Lung (tissue), 12 donors: ENCODE results near the gene SLC2A10. TPM values are rescaled to one million over a fixed set of nuclear protein-coding genes. Genes with fewer than 3 reads are reported as not detected.

Source experiments
- ATAC-seq: fragments of 200-7000 bp; cut with Tn5 transposase; one replicate; pipeline ENCODE4 v1.9.1; 2020; ENCODE audit warnings: moderate number of reproducible peaks; ENCODE audit not compliant: insufficient read depth, low FRiP score
- DNase-seq, 3 donors: peaks; one replicate each; pipeline ENCODE4 v3.0.0-alpha.2; 2013 to 2017
- H3K27ac ChIP-seq, 2 donors: one replicate each; pipeline ENCODE4 v1.5.1; 2013; ENCODE audit warnings: mild to moderate bottlenecking in 2 of 2, moderate library complexity in 2 of 2, control low read depth in 1 of 2, inconsistent platforms in 1 of 2, low read depth in 1 of 2, low read length in 1 of 2
- H3K27me3 ChIP-seq, 3 donors: one replicate each; pipeline ENCODE4 v1.5.1; 2013; ENCODE audit warnings: low read length in 2 of 3; ENCODE audit not compliant: control insufficient read depth in 3 of 3, insufficient read depth in 3 of 3
- H3K36me3 ChIP-seq, 4 donors: one replicate each; pipeline ENCODE4 v1.5.1; 2013; ENCODE audit warnings: low read length in 4 of 4, mild to moderate bottlenecking in 1 of 4, moderate library complexity in 1 of 4; ENCODE audit not compliant: control insufficient read depth in 4 of 4, insufficient read depth in 4 of 4
- H3K4me1 ChIP-seq, 5 donors: one replicate each; pipeline ENCODE4 v1.5.1; 2013; ENCODE audit warnings: low read length in 5 of 5, mild to moderate bottlenecking in 2 of 5, moderate library complexity in 1 of 5; ENCODE audit not compliant: control insufficient read depth in 5 of 5, insufficient read depth in 5 of 5
- H3K4me3 ChIP-seq: one replicate; pipeline ENCODE4 v1.5.1; 2013; ENCODE audit warnings: mild to moderate bottlenecking, control low read depth, moderate library complexity
- H3K9ac ChIP-seq, 2 donors: one replicate each; pipeline ENCODE4 v1.5.1; 2013; ENCODE audit warnings: low read length in 2 of 2, control low read depth in 1 of 2; ENCODE audit not compliant: insufficient read depth in 1 of 2
- H3K9me3 ChIP-seq, 4 donors: one replicate each; pipeline ENCODE4 v1.5.1; 2013; ENCODE audit warnings: low read length in 3 of 4, mild to moderate bottlenecking in 1 of 4, moderate library complexity in 1 of 4; ENCODE audit not compliant: control insufficient read depth in 4 of 4, insufficient read depth in 3 of 4
- CTCF ChIP-seq: IDR thresholded peaks from 2 replicates; pipeline ENCODE4 v1.5.1; 2012; ENCODE audit warnings: mild to moderate bottlenecking; ENCODE audit errors: control extremely low read depth, extremely low read depth
- WGBS, 2 donors: extraction: QIAGEN DNeasy Blood & Tissue Kit; methylation state at CpG; one replicate each; pipeline ENCODE4 v1.1.7; 2013; 5-methylcytosine and 5-hydroxymethylcytosine counted together
- polyA plus RNA-seq, 2 donors: library from polyadenylated mRNA; stranded (reverse); fragments of 200-250 nt; gene quantifications; one replicate each; pipeline ENCODE4 v1.2.1, GENCODE V29; 2013
- total RNA-seq, 2 donors: library from RNA; depleted of rRNA in 1 of 2; stranded (reverse); fragments of >200 nt in 1 of 2; gene quantifications; one replicate each; pipeline ENCODE4 v1.2.1, GENCODE V29; 2014 to 2021
- donor health status: control.
- donor health status: control.
- donor health status: Bipolar disorder and iron deficiency.
- donor health status: healthy.
- donor health status: DM: yes; HTN: yes; CAD: no.

The SLC2A10 gene
- total and polyA plus RNA-seq, 4 donors = 7.4 to 20.6 (median 12.1) TPM

GRCh38 chr20:46666818-46667515 is 42.5 kb upstream of the SLC2A10 start:
- no peak for ATAC-seq

GRCh38 chr20:46670228-46670584 is 39.2 kb upstream of the SLC2A10 start:
- no peak for TF ChIP-seq CTCF
- peaks cover 0 to 6% (median 0%) of the 10 kb centered on the region in 4 donors for H3K36me3 ChIP-seq

More at GRCh38 chr20:46666818-46667515, 42.5 kb upstream of the SLC2A10 start:
- H3K36me3 ChIP-seq = peaks cover 0 to 6% (median 0%) of the 10 kb centered on the region in 4 donors
- no peaks in the 10 kb centered on the region for H3K27me3 ChIP-seq
- H3K9me3 ChIP-seq = peaks cover 0 to 10% (median 2%) of the 10 kb centered on the region in 4 donors
- no peak for DNase-seq
- H3K4me1 ChIP-seq = peaks cover 0 to 5% (median 0%) of the 10 kb centered on the region in 5 donors
- H3K9ac ChIP-seq = no peak overlapping the region
- no peak overlapping the region for H3K27ac ChIP-seq
- TF ChIP-seq CTCF = no peak
- 72 to 76% methylated on average over 6 of the region's 6 CpGs for WGBS, 2 donors
- no peak overlapping the region for H3K4me3 ChIP-seq

GRCh38 chr20:46670585-46671584 is 38.6 kb upstream of the SLC2A10 start:
- 62 to 73% methylated on average over 3 of the region's 3 CpGs for WGBS, 2 donors
- DNase-seq = no peak

More at GRCh38 chr20:46670228-46670584, 39.2 kb upstream of the SLC2A10 start:
- DNase-seq (no peak), ATAC-seq (no peak)
- Histone ChIP-seq H3K9me3 (peaks cover 0 to 11% (median 5%) of the 10 kb centered on the region in 4 donors), H3K9ac (no peak overlapping the region), H3K27ac (no peak overlapping the region), H3K4me3 (no peak overlapping the region), H3K27me3 (no peaks in the 10 kb centered on the region), H3K4me1 (peaks cover 0 to 5% (median 0%) of the 10 kb centered on the region in 5 donors)
- WGBS, 2 donors = 73 to 79% methylated on average over 2 of the region's 2 CpGs

More at GRCh38 chr20:46670585-46671584, 38.6 kb upstream of the SLC2A10 start:
- TF ChIP-seq CTCF = no peak
- no peaks in the 10 kb centered on the region for H3K27me3 ChIP-seq
- no peak overlapping the region for H3K4me3 ChIP-seq
- H3K9me3 ChIP-seq = peaks cover 0 to 11% (median 5%) of the 10 kb centered on the region in 4 donors
- peaks cover 0 to 4% (median 0%) of the 10 kb centered on the region in 4 donors for H3K36me3 ChIP-seq
- H3K4me1 ChIP-seq = peaks cover 0 to 5% (median 0%) of the 10 kb centered on the region in 5 donors
- no peak overlapping the region for H3K9ac ChIP-seq
- no peak overlapping the region for H3K27ac ChIP-seq
- no peak for ATAC-seq
